H1 (cell line): ENCODE results near the gene ETNPPL. TPM values are rescaled to one million over a fixed set of nuclear protein-coding genes. Genes with fewer than 3 reads are reported as not detected.

Source experiments
- ASH2L ChIP-seq: fragments of 200-600, 300-600 bp; sonication (generic); IDR thresholded peaks from one replicate; pipeline ENCODE4 v1.7.1; 2017; ENCODE audit warnings: low read length
- CBX5 ChIP-seq: fragments of 300-800, 300-1000 bp; sonication (generic); IDR thresholded peaks from 2 replicates; pipeline ENCODE4 v1.7.1; 2016; ENCODE audit warnings: antibody characterized with exemption, low read length, low read depth
- FOSL1 ChIP-seq: IDR thresholded peaks from 2 replicates; pipeline ENCODE4 v1.6.1; 2011; ENCODE audit warnings: mild to moderate bottlenecking, low read depth, low read length, moderate library complexity; ENCODE audit not compliant: insufficient read depth
- HDAC2 ChIP-seq, 2 experiments: fragments of 300-600 bp in 1 of 2; sonication (generic) in 1 of 2; IDR thresholded peaks; 2 replicates each; pipeline ENCODE4 v1.6.1; 2011 to 2012; ENCODE audit warnings: low read depth in 2 of 2, low read length in 2 of 2, mild to moderate bottlenecking in 2 of 2, moderate library complexity in 2 of 2, borderline replicate concordance in 1 of 2, inconsistent platforms in 1 of 2
- HDAC6 ChIP-seq: IDR thresholded peaks from one replicate; pipeline ENCODE4 v1.7.1; 2012; ENCODE audit warnings: low read depth, mild to moderate bottlenecking, inconsistent platforms, low read length, moderate library complexity
- KDM5A ChIP-seq: fragments of 200-600 bp; IDR thresholded peaks from 2 replicates; pipeline ENCODE4 v1.7.1; 2012; ENCODE audit warnings: mild to moderate bottlenecking, low read length, inconsistent platforms, mixed read lengths
- polyA plus RNA-seq, 7 experiments: library from polyadenylated mRNA; depleted of rRNA in 3 of 7; stranded (reverse) in 5 of 7; unstranded in 2 of 7; fragments of >200 nt in 5 of 7; fragments of 200-250 nt in 2 of 7; gene quantifications; 1 replicate in 5 of 7; 2 replicates in 1 of 7; 4 replicates in 1 of 7; pipeline versions ENCODE4 v1.2.1 to v1.2.3, GENCODE V29; 2011 to 2013; ENCODE audit warnings: missing spikeins in 2 of 7, mixed read lengths in 2 of 7
- total RNA-seq: library from RNA; stranded (reverse); fragmentation: NEBNext Ultra II Directional; extraction: Animal tissue kit (Norgen Biotek cat#: 25700); gene quantifications from 2 replicates; pipeline ENCODE4 v1.2.1, GENCODE V29; 2021
- TF ChIP-seq, protein P1 (sequence below): IDR thresholded peaks from 2 replicates; pipeline ENCODE4 v1.6.1; 2012; ENCODE audit warnings: low read length, inconsistent platforms

ETNPPL gene
- total and polyA plus RNA-seq, 2 of the 8 experiments (the other 6 are each of a cell fraction or from before 2014, with no cell fraction given), result 0.80 to 2.5 TPM

DNA sequence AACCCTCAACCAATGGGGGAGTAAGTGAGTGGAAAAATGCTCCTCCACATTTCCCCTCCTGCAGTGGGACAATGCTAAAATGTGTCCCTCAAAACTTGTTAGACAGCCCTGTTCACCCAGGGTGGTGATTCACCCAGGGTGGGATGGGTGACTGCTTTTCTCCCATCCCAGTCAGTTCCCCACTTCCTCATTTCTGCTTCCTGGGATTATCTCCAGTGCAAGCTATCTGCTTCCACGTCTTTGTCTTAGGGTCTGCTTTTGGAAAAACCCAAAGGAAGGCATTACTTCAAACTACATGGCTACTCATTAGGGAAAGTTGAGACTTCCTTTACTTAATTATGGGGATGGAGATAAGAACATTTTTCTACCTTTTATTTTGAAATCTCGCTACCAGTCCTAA lies 45.5 kb downstream of the ETNPPL start (continued):
- TF ChIP-seq FOSL1, result no peak
- no peak for TF ChIP-seq CBX5
- no peak for TF ChIP-seq ASH2L
- TF ChIP-seq, protein P1, sequence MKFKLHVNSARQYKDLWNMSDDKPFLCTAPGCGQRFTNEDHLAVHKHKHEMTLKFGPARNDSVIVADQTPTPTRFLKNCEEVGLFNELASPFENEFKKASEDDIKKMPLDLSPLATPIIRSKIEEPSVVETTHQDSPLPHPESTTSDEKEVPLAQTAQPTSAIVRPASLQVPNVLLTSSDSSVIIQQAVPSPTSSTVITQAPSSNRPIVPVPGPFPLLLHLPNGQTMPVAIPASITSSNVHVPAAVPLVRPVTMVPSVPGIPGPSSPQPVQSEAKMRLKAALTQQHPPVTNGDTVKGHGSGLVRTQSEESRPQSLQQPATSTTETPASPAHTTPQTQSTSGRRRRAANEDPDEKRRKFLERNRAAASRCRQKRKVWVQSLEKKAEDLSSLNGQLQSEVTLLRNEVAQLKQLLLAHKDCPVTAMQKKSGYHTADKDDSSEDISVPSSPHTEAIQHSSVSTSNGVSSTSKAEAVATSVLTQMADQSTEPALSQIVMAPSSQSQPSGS, result no peak
- no peak for TF ChIP-seq HDAC2 (IDR thresholded peaks at IDR 0.05; ENCODE audit: borderline replicate concordance in 1 of 2, low read depth in 2 of 2, low read length in 2 of 2)
- TF ChIP-seq HDAC6, result no peak
- no peak for TF ChIP-seq KDM5A
